ENCODE data around the gene SLCO4A1. TPM values are rescaled to one million over a fixed set of nuclear protein-coding genes. Genes with fewer than 3 reads are reported as not detected.

Gene SLCO4A1
- total and polyA plus RNA-seq, 2 experiments from 2014 or later, result 0.15 to 1.0 TPM

GRCh38 chr20:62614085-62614960 lies 28.0 kb upstream of the SLCO4A1 start:
- Histone ChIP-seq H3K4me1 (ENCODE audit: low read depth) (no peaks in the 10 kb centered on the region), H3K27ac (no peak overlapping the region), H3K27me3 (no peaks in the 10 kb centered on the region), H3K9me3 (ENCODE audit: low read depth) (no peaks in the 10 kb centered on the region), H3K36me3 (no peaks in the 10 kb centered on the region), H3K4me3 (no peak overlapping the region)
- no peak for DNase-seq (ENCODE audit: low read depth in 1 of 2, low spot score in 1 of 2)
- TF ChIP-seq CTCF (IDR thresholded peaks at IDR 0.05; ENCODE audit: low read depth, low read length), result no peak

- no peak for DNase-seq (ENCODE audit: low read depth in 1 of 2, low spot score in 1 of 2)
- no peak for TF ChIP-seq CTCF (IDR thresholded peaks at IDR 0.05; ENCODE audit: low read depth, low read length)
Measured at GRCh38 chr20:62614961-62615680, 27.2 kb upstream of the SLCO4A1 start.

DNA sequence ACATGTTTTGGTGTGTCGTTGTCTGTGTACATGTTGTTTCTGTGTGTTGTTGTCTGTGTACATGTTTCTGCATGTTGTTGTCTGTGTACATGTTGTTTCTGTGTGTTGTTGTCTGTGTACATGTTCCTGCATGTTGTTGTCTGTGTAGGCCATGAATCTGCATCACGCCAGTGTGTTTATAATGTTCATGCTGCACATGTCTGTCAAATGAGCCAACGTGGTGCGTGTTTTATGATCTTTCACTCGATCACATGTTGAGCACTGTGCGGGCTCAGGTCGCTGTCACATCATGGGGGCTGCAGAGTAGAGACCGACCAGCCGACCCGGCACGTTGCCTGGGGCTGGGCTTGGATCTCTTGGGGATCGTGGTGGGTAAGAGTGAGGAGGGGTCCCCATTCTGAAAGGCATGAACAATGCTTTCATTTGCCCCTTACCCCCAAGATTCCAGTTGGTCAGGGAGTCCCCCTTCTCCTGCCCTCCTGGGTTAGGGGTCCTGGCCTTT lies 26.5 kb upstream of the SLCO4A1 start:
- no peak for DNase-seq (ENCODE audit: low read depth in 1 of 2, low spot score in 1 of 2)
- H3K4me1 ChIP-seq (ENCODE audit: low read depth), result no peaks in the 10 kb centered on the region
- H3K9me3 ChIP-seq (ENCODE audit: low read depth), result no peaks in the 10 kb centered on the region
- no peak overlapping the region for H3K4me3 ChIP-seq
- no peaks in the 10 kb centered on the region for H3K27me3 ChIP-seq
- no peaks in the 10 kb centered on the region for H3K36me3 ChIP-seq
- no peak overlapping the region for H3K27ac ChIP-seq
- TF ChIP-seq CTCF (IDR thresholded peaks at IDR 0.05; ENCODE audit: low read depth, low read length), result no peak

More at GRCh38 chr20:62614961-62615680, 27.2 kb upstream of the SLCO4A1 start:
- Histone ChIP-seq H3K27me3 (no peaks in the 10 kb centered on the region), H3K27ac (no peak overlapping the region), H3K4me1 (ENCODE audit: low read depth) (no peaks in the 10 kb centered on the region), H3K36me3 (no peaks in the 10 kb centered on the region), H3K9me3 (ENCODE audit: low read depth) (no peaks in the 10 kb centered on the region), H3K4me3 (no peak overlapping the region)

DNA sequence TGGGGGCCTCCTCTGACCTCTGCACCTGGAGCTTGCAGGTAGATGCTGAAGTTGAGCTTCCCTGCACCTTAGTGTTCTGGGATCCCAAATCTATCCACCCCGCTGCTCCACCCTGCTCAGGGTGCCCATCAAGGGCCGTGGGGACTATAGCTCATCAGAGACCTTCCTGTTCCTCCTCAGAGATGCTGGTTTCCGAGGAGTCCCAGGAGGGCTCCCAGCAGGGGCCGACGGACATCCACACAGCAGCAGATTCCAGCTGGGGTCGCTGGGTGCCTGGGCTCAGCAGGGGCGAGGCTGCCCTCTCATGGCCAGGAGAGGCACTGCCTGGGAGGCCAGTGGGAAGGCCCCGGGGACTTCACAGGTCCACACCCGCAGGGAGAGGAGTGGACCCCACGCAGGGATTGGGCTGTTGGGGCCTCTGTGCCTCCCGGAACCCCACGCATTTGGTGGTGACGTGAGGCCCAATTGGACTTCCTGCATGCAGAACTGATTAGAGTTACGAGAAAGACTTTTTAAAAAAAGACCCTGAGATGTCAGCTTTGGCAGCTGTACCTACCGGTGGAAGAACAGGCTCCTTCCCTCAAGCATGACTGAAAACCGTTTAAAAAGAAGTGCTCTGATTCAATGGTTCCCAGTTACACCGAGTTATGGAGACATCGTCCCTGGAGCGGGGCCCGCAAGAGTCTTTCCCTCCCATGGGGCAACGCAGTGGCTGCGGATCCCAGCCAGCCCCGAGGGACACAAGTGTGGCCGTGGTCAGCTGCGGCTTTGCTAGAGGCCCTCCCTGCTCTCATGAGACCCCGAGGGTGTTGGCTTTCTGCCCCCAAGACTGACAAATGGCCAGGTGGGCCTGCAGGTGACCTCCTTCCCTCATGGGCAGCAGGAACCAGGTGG lies 25.3 kb upstream of the SLCO4A1 start:
- Histone ChIP-seq H3K9me3 (ENCODE audit: low read depth) (no peaks in the 10 kb centered on the region), H3K36me3 (no peaks in the 10 kb centered on the region), H3K27ac (no peak overlapping the region), H3K4me3 (no peak overlapping the region), H3K4me1 (ENCODE audit: low read depth) (no peaks in the 10 kb centered on the region), H3K27me3 (no peaks in the 10 kb centered on the region)
- TF ChIP-seq CTCF (IDR thresholded peaks at IDR 0.05; ENCODE audit: low read depth, low read length), result peak; percentile 99
- peak; percentile 77 to 85 for DNase-seq (ENCODE audit: low read depth in 1 of 2, low spot score in 1 of 2)

All from cardiac muscle cell (in vitro differentiated cells and primary cell).